GM23338 (cell line): ENCODE data around the gene ANKRD44. TPM values are rescaled to one million over a fixed set of nuclear protein-coding genes. Genes with fewer than 3 reads are reported as not detected.

Experiments used
- ATAC-seq: fragments of 200-7000 bp; cut with Tn5 transposase; 3 replicates; pipeline ENCODE4 v1.9.1; 2020
- DNase-seq: peaks from one replicate; pipeline ENCODE4 v3.0.0-alpha.2; 2015; ENCODE audit warnings: low spot score
- H2AFZ ChIP-seq: fragments of 200-600 bp; sonication (generic); 2 replicates; pipeline ENCODE4 v1.8.0; 2016; ENCODE audit warnings: antibody characterized with exemption, mild to moderate bottlenecking, moderate library complexity
- H3F3A ChIP-seq: fragments of 200-600 bp; sonication (generic); replicated peaks from 2 replicates; pipeline ENCODE4 v1.8.0; 2017; ENCODE audit warnings: antibody characterized with exemption, mixed run types, low read depth
- H3K27ac ChIP-seq: fragments of 200-600 bp; sonication (generic); 2 replicates; pipeline ENCODE4 v1.6.1; 2016; ENCODE audit warnings: low read depth
- H3K27me3 ChIP-seq: fragments of 200-600 bp; sonication (generic); 2 replicates; pipeline ENCODE4 v1.8.0; 2016; ENCODE audit warnings: mild to moderate bottlenecking, mixed run types, moderate library complexity; ENCODE audit not compliant: insufficient read depth
- H3K36me3 ChIP-seq: fragments of 200-600 bp; sonication (generic); 2 replicates; pipeline ENCODE4 v1.8.0; 2016; ENCODE audit warnings: mild to moderate bottlenecking; ENCODE audit not compliant: insufficient read depth
- H3K4me1 ChIP-seq: fragments of 200-600 bp; sonication (generic); 2 replicates; pipeline ENCODE4 v1.8.0; 2016; ENCODE audit warnings: mild to moderate bottlenecking, moderate library complexity; ENCODE audit not compliant: insufficient read depth
- H3K4me2 ChIP-seq: fragments of 200-600 bp; sonication (generic); 2 replicates; pipeline ENCODE4 v1.7.1; 2017; ENCODE audit warnings: mixed run types
- H3K4me3 ChIP-seq: fragments of 200-600 bp; sonication (generic); 2 replicates; pipeline ENCODE4 v1.6.1; 2016; ENCODE audit warnings: mixed run types
- H3K79me2 ChIP-seq: fragments of 200-600 bp; sonication (generic); replicated peaks from 2 replicates; pipeline ENCODE4 v1.8.0; 2017; ENCODE audit warnings: mild to moderate bottlenecking; ENCODE audit not compliant: insufficient read depth
- H3K9me2 ChIP-seq: fragments of 200-600 bp; sonication (generic); 2 replicates; pipeline ENCODE4 v1.8.0; 2017; ENCODE audit not compliant: insufficient read depth
- H4K20me1 ChIP-seq: fragments of 200-600 bp; sonication (generic); replicated peaks from 2 replicates; pipeline ENCODE4 v1.8.0; 2017; ENCODE audit warnings: mild to moderate bottlenecking; ENCODE audit not compliant: insufficient read depth
- H3K27ac Mint-ChIP-seq: 2 replicates; pipeline ENCODE4 v1.8.0; 2020; ENCODE audit warnings: inconsistent platforms, mild to moderate bottlenecking, moderate library complexity, mixed read lengths
- H3K27me3 Mint-ChIP-seq: 3 replicates; pipeline ENCODE4 v1.8.0; 2022; ENCODE audit warnings: low read depth, mild to moderate bottlenecking, moderate library complexity, mixed read lengths, inconsistent platforms; ENCODE audit not compliant: insufficient read depth, poor library complexity
- H3K36me3 Mint-ChIP-seq: 3 replicates; pipeline ENCODE4 v1.8.0; 2021; ENCODE audit warnings: low read depth, mild to moderate bottlenecking, inconsistent platforms, moderate library complexity, mixed read lengths
- H3K4me1 Mint-ChIP-seq: 3 replicates; pipeline ENCODE4 v1.8.0; 2020; ENCODE audit warnings: mild to moderate bottlenecking, inconsistent platforms, mixed read lengths
- H3K4me3 Mint-ChIP-seq: 3 replicates; pipeline ENCODE4 v1.8.0; 2021; ENCODE audit warnings: moderate library complexity, mild to moderate bottlenecking, inconsistent platforms, mixed read lengths
- H3K9me3 Mint-ChIP-seq: 3 replicates; pipeline ENCODE4 v1.8.0; 2020; ENCODE audit warnings: moderate library complexity, mild to moderate bottlenecking, inconsistent platforms, mixed read lengths
- CREB1 ChIP-seq: fragments of 250-450 bp; sonication (Bioruptor Pico); IDR thresholded peaks from 2 replicates; pipeline ENCODE4 v1.5.0; 2020; ENCODE audit warnings: low read depth, mild to moderate bottlenecking, moderate library complexity
- CTCF ChIP-seq, 2 experiments: fragments of 200-600 bp in 1 of 2; sonication (generic) in 1 of 2; conservative IDR thresholded peaks; 2 replicates each; pipeline versions ENCODE4 v1.5.1 to v1.6.1; 2016 to 2017; ENCODE audit warnings: antibody characterized with exemption in 2 of 2, low read depth in 2 of 2, mild to moderate bottlenecking in 2 of 2, moderate library complexity in 1 of 2
- ETS1 ChIP-seq: IDR thresholded peaks from 2 replicates; pipeline ENCODE4 v1.6.1; 2016; ENCODE audit warnings: antibody characterized with exemption
- EZH2 ChIP-seq: fragments of 200-600 bp; sonication (generic); IDR thresholded peaks from one replicate; pipeline ENCODE4 v1.8.0; 2017; ENCODE audit warnings: antibody characterized with exemption, mild to moderate bottlenecking, low read depth; ENCODE audit not compliant: unreplicated experiment
- EZH2phosphoT487 ChIP-seq: fragments of 200-600 bp; sonication (generic); IDR thresholded peaks from one replicate; pipeline ENCODE4 v1.8.1; 2018; ENCODE audit warnings: antibody characterized with exemption; ENCODE audit not compliant: unreplicated experiment
- JUNB ChIP-seq: IDR thresholded peaks from one replicate; pipeline ENCODE4 v1.6.1; 2016; ENCODE audit warnings: antibody characterized with exemption; ENCODE audit not compliant: unreplicated experiment
- NANOG ChIP-seq: IDR thresholded peaks from 2 replicates; pipeline ENCODE4 v1.6.1; 2016; ENCODE audit warnings: antibody characterized with exemption, borderline replicate concordance
- POLR2AphosphoS5 ChIP-seq: IDR thresholded peaks from 2 replicates; pipeline ENCODE4 v1.6.1; 2016; ENCODE audit warnings: antibody characterized with exemption, low read depth
- REST ChIP-seq: IDR thresholded peaks from one replicate; pipeline ENCODE4 v1.6.1; 2018; ENCODE audit warnings: antibody characterized with exemption; ENCODE audit not compliant: unreplicated experiment
- STAT1 ChIP-seq: IDR thresholded peaks from one replicate; pipeline ENCODE4 v1.6.1; 2016; ENCODE audit warnings: antibody characterized with exemption; ENCODE audit not compliant: unreplicated experiment
- ZNF114 ChIP-seq: fragments of 250-450 bp; sonication (Bioruptor Pico); IDR thresholded peaks from 2 replicates; pipeline ENCODE4 v1.5.0; 2020; ENCODE audit warnings: mild to moderate bottlenecking, moderate library complexity
- ZNF331 ChIP-seq: fragments of 250-450 bp; sonication (Bioruptor Pico); IDR thresholded peaks from 2 replicates; pipeline ENCODE4 v1.5.0; 2020; ENCODE audit warnings: low read depth, mild to moderate bottlenecking, moderate library complexity
- ZNF462 ChIP-seq: fragments of 250-450 bp; sonication (Bioruptor Pico); IDR thresholded peaks from 2 replicates; pipeline ENCODE4 v1.5.0; 2020; ENCODE audit warnings: mild to moderate bottlenecking, moderate library complexity
- polyA plus RNA-seq: library from polyadenylated mRNA; unstranded; fragments of >200 nt; fragmentation: Nextera tagmentation; extraction: Ambion mirVana; gene quantifications from 2 replicates; pipeline ENCODE4 v1.2.1, GENCODE V29; 2016
- total RNA-seq: library from RNA; depleted of rRNA; stranded (reverse); fragments of >200 nt; shearing (Covaris generic); gene quantifications from 2 replicates; pipeline ENCODE4 v1.2.3, GENCODE V29; 2014

Gene ANKRD44
- total and polyA plus RNA-seq, 2 experiments from 2014 or later = 0.44 to 0.56 TPM

- no peaks in the 10 kb centered on the region for H3K79me2 ChIP-seq
- H3K9me3 Mint-ChIP-seq = no peaks in the 10 kb centered on the region
- H3K4me3 Mint-ChIP-seq = no peak overlapping the region
- no peak overlapping the region for H2AFZ ChIP-seq
- H3K27me3 Mint-ChIP-seq = peaks cover 4% of the 10 kb centered on the region
- no peak for DNase-seq
- H3F3A ChIP-seq = no peaks in the 10 kb centered on the region
- no peak for ATAC-seq
- H4K20me1 ChIP-seq = no peaks in the 10 kb centered on the region
- H3K4me3 ChIP-seq = no peak overlapping the region
- no peak overlapping the region for H3K4me2 ChIP-seq
- no peak overlapping the region for H3K27ac Mint-ChIP-seq
- TF ChIP-seq NANOG = no peak
- no peak for TF ChIP-seq JUNB
- TF ChIP-seq STAT1 = no peak
- no peak for TF ChIP-seq CREB1
- no peak for TF ChIP-seq POLR2AphosphoS5
- no peak for TF ChIP-seq ETS1
- no peak for TF ChIP-seq REST
- no peak for TF ChIP-seq EZH2phosphoT487
- no peak for TF ChIP-seq ZNF114
- TF ChIP-seq EZH2 = no peak
- TF ChIP-seq CTCF (conservative IDR thresholded peaks at IDR 0.05; ENCODE audit: low read depth in 2 of 2) = no peak
- no peak for TF ChIP-seq ZNF331 (CRISPR knock-in tag)
- no peak for TF ChIP-seq ZNF462 (CRISPR knock-in tag)
- no peak overlapping the region for H3K27ac ChIP-seq
- no peaks in the 10 kb centered on the region for H3K27me3 ChIP-seq
- H3K36me3 Mint-ChIP-seq = no peaks in the 10 kb centered on the region
- H3K36me3 ChIP-seq = no peaks in the 10 kb centered on the region
- H3K4me1 ChIP-seq = no peaks in the 10 kb centered on the region
- no peaks in the 10 kb centered on the region for H3K4me1 Mint-ChIP-seq
- no peaks in the 10 kb centered on the region; the same call in 1 of the 2 replicates for H3K9me2 ChIP-seq
These were observed 38.3 kb upstream of the ANKRD44 start for GRCh38 chr2:197348721-197349360.
